Neuronal stem cell (in vitro differentiated cells): ENCODE data around the gene PRDX2.

ENCODE experiments used
- DNase-seq: peaks from one replicate; pipeline ENCODE4 v3.0.0-alpha.2; 2013; ENCODE audit warnings: low spot score
- H2AFZ ChIP-seq: one replicate; pipeline ENCODE4 v1.6.1; 2013; ENCODE audit warnings: mild to moderate bottlenecking, low read length, inconsistent platforms
- H2AK5ac ChIP-seq: 2 replicates; pipeline ENCODE4 v1.6.1; 2013; ENCODE audit warnings: low read depth, mild to moderate bottlenecking, inconsistent platforms, low read length, moderate library complexity, mixed read lengths
- H2BK120ac ChIP-seq: 2 replicates; pipeline ENCODE4 v1.6.1; 2013; ENCODE audit warnings: low read depth, mild to moderate bottlenecking, inconsistent platforms, low read length, moderate library complexity, mixed read lengths
- H2BK12ac ChIP-seq: one replicate; pipeline ENCODE4 v1.6.1; 2013; ENCODE audit warnings: low read length, inconsistent platforms
- H2BK15ac ChIP-seq: 2 replicates; pipeline ENCODE4 v1.6.1; 2013; ENCODE audit warnings: mild to moderate bottlenecking, low read length, inconsistent platforms, mixed read lengths
- H2BK5ac ChIP-seq: one replicate; pipeline ENCODE4 v1.6.1; 2013; ENCODE audit warnings: inconsistent platforms, mild to moderate bottlenecking, low read length, moderate library complexity
- H3K14ac ChIP-seq: one replicate; pipeline ENCODE4 v1.6.1; 2013; ENCODE audit warnings: low read length, inconsistent platforms
- H3K18ac ChIP-seq: 2 replicates; pipeline ENCODE4 v1.6.1; 2013; ENCODE audit warnings: low read length, inconsistent platforms
- H3K23ac ChIP-seq: 2 replicates; pipeline ENCODE4 v1.6.1; 2013; ENCODE audit warnings: low read depth, mild to moderate bottlenecking, mixed read lengths, low read length, inconsistent platforms; ENCODE audit not compliant: poor library complexity
- H3K27ac ChIP-seq: replicated peaks from 3 replicates; pipeline ENCODE4 v1.5.1; 2013; ENCODE audit warnings: low read length, inconsistent platforms
- H3K27me3 ChIP-seq, 3 experiments: 2 replicates each; pipeline ENCODE4 v1.6.1; 2013; ENCODE audit warnings: low read length in 3 of 3, mild to moderate bottlenecking in 2 of 3, inconsistent platforms in 1 of 3, low read depth in 1 of 3, mixed read lengths in 1 of 3, moderate library complexity in 1 of 3; ENCODE audit not compliant: control insufficient read depth in 3 of 3, insufficient read depth in 3 of 3
- H3K36me3 ChIP-seq, 2 donors: replicated peaks in 1 of 2; 2 replicates each; pipeline ENCODE4 v1.6.1; 2013; ENCODE audit warnings: low read length in 2 of 2; ENCODE audit not compliant: control insufficient read depth in 2 of 2, insufficient read depth in 2 of 2
- H3K4ac ChIP-seq: 2 replicates; pipeline ENCODE4 v1.6.1; 2013; ENCODE audit warnings: inconsistent platforms, mild to moderate bottlenecking, low read length, moderate library complexity
- H3K4me1 ChIP-seq, 2 donors: 1 replicate in 1 of 2; 2 replicates in 1 of 2; pipeline ENCODE4 v1.6.1; 2013; ENCODE audit warnings: low read length in 2 of 2, low read depth in 1 of 2; ENCODE audit not compliant: control insufficient read depth in 2 of 2, insufficient read depth in 1 of 2
- H3K4me2 ChIP-seq: one replicate; pipeline ENCODE4 v1.6.1; 2013; ENCODE audit warnings: mild to moderate bottlenecking, low read length, inconsistent platforms; ENCODE audit not compliant: insufficient read depth, poor library complexity, severe bottlenecking
- H3K4me3 ChIP-seq, 2 donors: 2 replicates each; pipeline ENCODE4 v1.5.1; 2013; ENCODE audit warnings: low read length in 2 of 2, mild to moderate bottlenecking in 2 of 2, inconsistent platforms in 1 of 2, moderate library complexity in 1 of 2
- H3K79me1 ChIP-seq: one replicate; pipeline ENCODE4 v1.6.1; 2013; ENCODE audit warnings: low read depth, mild to moderate bottlenecking, inconsistent platforms, low read length, moderate library complexity
- H3K9ac ChIP-seq: one replicate; pipeline ENCODE4 v1.6.1; 2013; ENCODE audit warnings: mild to moderate bottlenecking, low read depth, low read length, inconsistent platforms; ENCODE audit not compliant: poor library complexity
- H3K9me3 ChIP-seq, 2 donors: replicated peaks in 1 of 2; 2 replicates each; pipeline versions ENCODE3 to v1.6.1; 2013; ENCODE audit warnings: low read length in 2 of 2, mild to moderate bottlenecking in 2 of 2, inconsistent platforms in 1 of 2, low read depth in 1 of 2, mixed read lengths in 1 of 2, moderate library complexity in 1 of 2; ENCODE audit not compliant: control insufficient read depth in 2 of 2, insufficient read depth in 1 of 2
- H4K8ac ChIP-seq: one replicate; pipeline ENCODE4 v1.6.1; 2013; ENCODE audit warnings: low read depth, mild to moderate bottlenecking, inconsistent platforms, low read length, moderate library complexity
- H4K91ac ChIP-seq: one replicate; pipeline ENCODE4 v1.6.1; 2013; ENCODE audit warnings: low read length, low read depth, mild to moderate bottlenecking, inconsistent platforms; ENCODE audit not compliant: poor library complexity
- WGBS, 2 donors: extraction: QIAGEN DNeasy Blood & Tissue Kit; methylation state at CpG; one replicate each; pipeline ENCODE4 v1.1.7; 2013; ENCODE audit warnings: missing lambda C conversion rate in 2 of 2, mixed read lengths in 1 of 2; ENCODE audit not compliant: insufficient read length in 2 of 2, insufficient replicate concordance in 1 of 2; ENCODE audit errors: extremely low coverage in 2 of 2; 5-methylcytosine and 5-hydroxymethylcytosine counted together

The PRDX2 gene

DNA sequence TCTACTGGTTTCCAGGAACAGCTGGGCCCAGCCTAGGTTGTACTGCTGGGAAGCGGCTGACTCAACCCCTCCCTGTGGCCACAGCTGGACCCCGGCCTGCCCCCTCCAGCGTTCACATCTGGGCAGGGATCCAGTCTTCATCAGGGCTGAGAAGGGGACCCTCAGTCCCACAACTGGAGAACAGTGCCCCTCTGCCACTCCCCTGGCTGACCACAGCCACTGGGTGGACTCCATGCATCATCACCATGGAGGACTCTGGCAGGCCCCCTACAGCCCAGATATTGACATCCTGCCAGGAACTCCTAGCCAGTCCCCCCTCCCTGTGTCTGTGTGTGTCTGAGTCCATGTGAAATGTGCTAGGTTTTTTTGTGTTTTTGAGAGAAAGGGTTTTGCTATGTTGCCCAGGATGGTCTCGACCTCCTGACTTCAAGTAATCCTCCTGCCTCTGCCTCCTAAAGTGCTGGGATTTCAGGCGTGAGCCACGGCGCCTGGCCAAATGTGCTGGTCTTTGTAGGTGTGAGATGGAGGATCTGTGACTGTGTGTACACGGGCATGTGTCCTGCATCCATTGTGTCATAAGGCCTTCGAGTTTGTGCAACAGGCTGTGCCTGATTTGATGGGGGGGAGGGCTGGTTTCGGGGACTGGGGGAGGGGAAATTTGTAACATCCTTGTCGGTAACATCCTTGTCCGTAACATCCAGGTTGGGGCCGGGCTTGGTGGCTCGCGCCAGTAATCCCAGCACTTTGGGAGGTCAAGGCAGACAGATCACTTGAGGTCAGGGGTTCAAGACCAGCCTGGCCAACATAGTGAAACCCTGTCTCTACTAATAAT, 22.2 kb downstream of the PRDX2 start:
- Histone ChIP-seq H3K4me1 (peaks cover 27 to 35% of the 10 kb centered on the region in 2 donors), H3K4me2 (peak overlapping the region; percentile 97), H4K8ac (no peak overlapping the region), H3K14ac (peak overlapping the region; percentile 47), H2BK5ac (no peak overlapping the region), H3K18ac (peak overlapping the region; percentile 80), H2AK5ac (no peak overlapping the region), H4K91ac (no peak overlapping the region), H3K9ac (no peak overlapping the region), H2BK120ac (no peak overlapping the region), H2BK15ac (peak overlapping the region; percentile 45), H3K36me3 (peaks cover 0 to 1% of the 10 kb centered on the region in 2 donors), H3K79me1 (no peaks in the 10 kb centered on the region), H3K9me3 (peaks cover 0 to 2% of the 10 kb centered on the region in 2 donors), H3K4ac (no peak overlapping the region), H2AFZ (peak overlapping the region; percentile 94), H2BK12ac (peak overlapping the region; percentile 93), H3K4me3 (peak overlapping the region in 1 of 2 donors; percentile 61), H3K27ac (no peak overlapping the region), H3K23ac (peak overlapping the region; percentile 81), H3K27me3 (peaks cover 0 to 3% (median 0%) of the 10 kb centered on the region in 3 experiments)
- no peak for DNase-seq
- whole genome bisulfite sequencing, 2 donors = no CpG with 5 or more reads among the region's 15 CpGs

DNA sequence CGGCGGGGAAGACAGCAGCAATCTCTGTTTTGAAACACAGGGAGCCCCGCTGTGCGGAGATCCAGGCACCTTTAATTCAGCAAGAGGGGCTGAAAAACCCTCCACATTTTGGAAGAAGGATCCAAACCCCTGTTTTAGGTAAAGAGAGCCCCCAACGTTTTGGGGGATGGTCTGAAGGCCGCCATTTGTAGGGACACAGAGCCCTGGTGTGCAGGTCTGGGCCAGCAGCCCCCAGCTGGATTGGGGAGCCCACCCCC, 22.8 kb downstream of the PRDX2 start:
- H2BK5ac ChIP-seq = no peak overlapping the region
- no peak overlapping the region for H2AK5ac ChIP-seq
- H3K23ac ChIP-seq = peak overlapping the region; percentile 81
- H3K4me1 ChIP-seq = peaks cover 26 to 29% of the 10 kb centered on the region in 2 donors
- H4K91ac ChIP-seq = no peak overlapping the region
- H2AFZ ChIP-seq = peak overlapping the region; percentile 94
- no peak overlapping the region for H3K27ac ChIP-seq
- H2BK12ac ChIP-seq = no peak overlapping the region
- WGBS, 2 donors = no CpG with 5 or more reads among the region's 6 CpGs
- H3K4me3 ChIP-seq = peak overlapping the region in 1 of 2 donors; percentile 61
- no peak for DNase-seq
- peaks cover 0 to 3% (median 0%) of the 10 kb centered on the region in 3 experiments for H3K27me3 ChIP-seq
- H3K9ac ChIP-seq = no peak overlapping the region
- peaks cover 0 to 2% of the 10 kb centered on the region in 2 donors for H3K36me3 ChIP-seq
- H3K79me1 ChIP-seq = no peaks in the 10 kb centered on the region
- H3K4me2 ChIP-seq = peak overlapping the region; percentile 97
- H3K18ac ChIP-seq = peak overlapping the region; percentile 80
- no peak overlapping the region for H2BK120ac ChIP-seq
- peak overlapping the region; percentile 47 for H3K14ac ChIP-seq
- peak overlapping the region; percentile 45 for H2BK15ac ChIP-seq
- H3K9me3 ChIP-seq = peaks cover 0 to 2% of the 10 kb centered on the region in 2 donors
- no peak overlapping the region for H4K8ac ChIP-seq
- no peak overlapping the region for H3K4ac ChIP-seq

- H3K4ac ChIP-seq = no peak overlapping the region
- H3K23ac ChIP-seq = peak overlapping the region; percentile 93
- peak overlapping the region; percentile 61 to 81 for H3K4me3 ChIP-seq
- H2AK5ac ChIP-seq = peak overlapping the region; percentile 43
- peak overlapping the region; percentile 84 for H3K9ac ChIP-seq
- no peak overlapping the region for H2BK120ac ChIP-seq
- H2BK12ac ChIP-seq = no peak overlapping the region
- H3K9me3 ChIP-seq = peaks cover 0 to 2% of the 10 kb centered on the region in 2 donors
- H3K4me1 ChIP-seq = peaks cover 21 to 24% of the 10 kb centered on the region in 2 donors
- DNase-seq = no peak
- peak overlapping the region; percentile 24 for H2BK5ac ChIP-seq
- peak overlapping the region; percentile 93 for H2BK15ac ChIP-seq
- peak overlapping the region; percentile 92 for H3K18ac ChIP-seq
- peak overlapping the region; percentile 97 for H3K4me2 ChIP-seq
- H3K27me3 ChIP-seq = peaks cover 0 to 3% (median 0%) of the 10 kb centered on the region in 3 experiments
- H3K14ac ChIP-seq = peak overlapping the region; percentile 75
- no peak overlapping the region for H4K8ac ChIP-seq
- WGBS, 2 donors = no CpG with 5 or more reads among the region's 44 CpGs
- H3K27ac ChIP-seq = no peak overlapping the region
- no peaks in the 10 kb centered on the region for H3K79me1 ChIP-seq
- peaks cover 0 to 2% of the 10 kb centered on the region in 2 donors for H3K36me3 ChIP-seq
- H4K91ac ChIP-seq = no peak overlapping the region
- H2AFZ ChIP-seq = peak overlapping the region; percentile 94
These were observed 23.3 kb downstream of the PRDX2 start for GRCh38 chr19:12778017-12778904.
